Fibroblast of skin of abdomen (primary cell): ENCODE measurements around the gene ERICH3.
A peak's percentile ranks its signal among the peaks of the same experiment; 100 is the strongest.
"Not testable (repeated sequence)": the region's sequence is repeated elsewhere in the genome, so short reads cannot be mapped to it uniquely, and the experiment has no call there.

ENCODE experiments used
- DNase-seq: peaks from one replicate; pipeline ENCODE4 v3.0.0-alpha.2; 2013

ERICH3 gene

GRCh38 chr1:74674278-74675048, 871 bp upstream of the ERICH3 start:
- no peak for DNase-seq

- DNase-seq, result not testable (repeated sequence)
Measured at GRCh38 chr1:74670866-74671265, 2.7 kb downstream of the ERICH3 start.

GRCh38 chr1:74654708-74655107, 18.9 kb downstream of the ERICH3 start:
- no peak for DNase-seq

- peak; percentile 81 for DNase-seq
Measured at GRCh38 chr1:74652711-74653139, 20.9 kb downstream of the ERICH3 start.

GRCh38 chr1:74650561-74650960, 23.0 kb downstream of the ERICH3 start:
- DNase-seq, result peak; percentile 26

- peak; percentile 8 for DNase-seq
Measured at GRCh38 chr1:74641876-74642275, 31.7 kb downstream of the ERICH3 start.

- DNase-seq, result no peak
Measured at GRCh38 chr1:74641161-74641560, 32.4 kb downstream of the ERICH3 start.

- no peak for DNase-seq
Measured at GRCh38 chr1:74637296-74637695, 36.3 kb downstream of the ERICH3 start.

GRCh38 chr1:74629283-74629682, 44.3 kb downstream of the ERICH3 start:
- DNase-seq, result no peak

GRCh38 chr1:74623716-74624115, 49.9 kb downstream of the ERICH3 start:
- DNase-seq, result no peak

- DNase-seq, result no peak
Measured at GRCh38 chr1:74620242-74620641, 53.4 kb downstream of the ERICH3 start.

- DNase-seq, result no peak
Measured at GRCh38 chr1:74618974-74619373, 54.6 kb downstream of the ERICH3 start.

GRCh38 chr1:74613894-74614293, 59.7 kb downstream of the ERICH3 start:
- no peak for DNase-seq

- DNase-seq, result no peak
Measured at GRCh38 chr1:74611887-74612286, 61.7 kb downstream of the ERICH3 start.

GRCh38 chr1:74610961-74611360, 62.6 kb downstream of the ERICH3 start:
- no peak for DNase-seq

- DNase-seq, result no peak
Measured at GRCh38 chr1:74609810-74610371, 63.7 kb downstream of the ERICH3 start.

GRCh38 chr1:74596717-74597116, 76.9 kb downstream of the ERICH3 start:
- DNase-seq, result no peak

GRCh38 chr1:74593887-74594866, 79.4 kb downstream of the ERICH3 start:
- no peak for DNase-seq

GRCh38 chr1:74592580-74593355, 80.8 kb downstream of the ERICH3 start:
- DNase-seq, result no peak

GRCh38 chr1:74591949-74592348, 81.6 kb downstream of the ERICH3 start:
- no peak for DNase-seq

GRCh38 chr1:74590288-74590687, 83.3 kb downstream of the ERICH3 start:
- no peak for DNase-seq

GRCh38 chr1:74587888-74588287, 85.7 kb downstream of the ERICH3 start:
- no peak for DNase-seq
